HFFc6 (cell line): ENCODE measurements around the gene VWA1. TPM values are rescaled to one million over a fixed set of nuclear protein-coding genes. Genes with fewer than 3 reads are reported as not detected.

Experiments used
- DNase-seq: peaks from one replicate; pipeline ENCODE4 v3.0.0-alpha.2; 2018
- H3K27ac Mint-ChIP-seq: 2 replicates; pipeline ENCODE4 v1.8.0; 2020; ENCODE audit warnings: mild to moderate bottlenecking, mixed read lengths
- H3K27me3 Mint-ChIP-seq: 2 replicates; pipeline ENCODE4 v1.8.0; 2021; ENCODE audit warnings: mild to moderate bottlenecking, moderate library complexity, mixed read lengths; ENCODE audit not compliant: insufficient read depth
- H3K36me3 Mint-ChIP-seq: 2 replicates; pipeline ENCODE4 v1.8.0; 2021; ENCODE audit warnings: low read depth, mixed read lengths
- H3K4me1 Mint-ChIP-seq: 2 replicates; pipeline ENCODE4 v1.8.0; 2020; ENCODE audit warnings: low read depth, mixed read lengths
- H3K4me3 Mint-ChIP-seq: 2 replicates; pipeline ENCODE4 v1.8.0; 2020; ENCODE audit warnings: mild to moderate bottlenecking, moderate library complexity, mixed read lengths
- H3K9me3 Mint-ChIP-seq: 2 replicates; pipeline ENCODE4 v1.8.0; 2020; ENCODE audit warnings: mild to moderate bottlenecking, mixed read lengths
- CTCF ChIP-seq: fragments of 200-600 bp; sonication (generic); IDR thresholded peaks from 2 replicates; pipeline ENCODE4 v1.5.0; 2021; ENCODE audit warnings: antibody characterized with exemption, mild to moderate bottlenecking
- total RNA-seq, 6 experiments: library from RNA; stranded (reverse); fragmentation: NEBNext Ultra II Directional; extraction: Animal tissue kit (Norgen Biotek cat#: 25700); gene quantifications; 2 replicates in 1 of 6; 3 replicates in 5 of 6; pipeline ENCODE4 v1.2.3, GENCODE V29; 2021

VWA1 gene
- total RNA-seq, 6 experiments from 2014 or later, result 0.12 to 0.33 (median 0.24) TPM; not detected in 1

- TF ChIP-seq CTCF, result no peak
- H3K27me3 Mint-ChIP-seq, result peaks cover 2% of the 10 kb centered on the region
- H3K36me3 Mint-ChIP-seq, result peaks cover 29% of the 10 kb centered on the region
- H3K4me3 Mint-ChIP-seq, result no peak overlapping the region
- no peaks in the 10 kb centered on the region for H3K9me3 Mint-ChIP-seq
- H3K27ac Mint-ChIP-seq, result no peak overlapping the region
- H3K4me1 Mint-ChIP-seq, result no peaks in the 10 kb centered on the region
- DNase-seq, result no peak
Observed at GRCh38 chr1:1487701-1488100, 52.2 kb downstream of the VWA1 start.

- no peak for DNase-seq
- Mint-ChIP-seq H3K9me3 (peaks cover 11% of the 10 kb centered on the region), H3K27ac (no peak overlapping the region), H3K4me1 (no peaks in the 10 kb centered on the region), H3K36me3 (peaks cover 42% of the 10 kb centered on the region), H3K27me3 (peaks cover 2% of the 10 kb centered on the region), H3K4me3 (no peak overlapping the region)
- TF ChIP-seq CTCF, result no peak
Observed at GRCh38 chr1:1489231-1489630, 53.7 kb downstream of the VWA1 start.

- Mint-ChIP-seq H3K27ac (no peak overlapping the region), H3K9me3 (peaks cover 11% of the 10 kb centered on the region), H3K4me1 (no peaks in the 10 kb centered on the region), H3K36me3 (peaks cover 42% of the 10 kb centered on the region), H3K27me3 (peaks cover 2% of the 10 kb centered on the region), H3K4me3 (no peak overlapping the region)
- no peak for TF ChIP-seq CTCF
- no peak for DNase-seq
Observed at GRCh38 chr1:1489861-1490260, 54.4 kb downstream of the VWA1 start.

GRCh38 chr1:1490633-1491230 lies 55.2 kb downstream of the VWA1 start:
- Mint-ChIP-seq H3K4me3 (no peak overlapping the region), H3K27ac (no peak overlapping the region), H3K4me1 (no peaks in the 10 kb centered on the region), H3K36me3 (peaks cover 42% of the 10 kb centered on the region), H3K9me3 (peaks cover 11% of the 10 kb centered on the region), H3K27me3 (peaks cover under 1% of the 10 kb centered on the region)
- TF ChIP-seq CTCF, result no peak
- no peak for DNase-seq

- DNase-seq, result no peak
- Mint-ChIP-seq H3K27me3 (no peaks in the 10 kb centered on the region; the same call in none of the 2 replicates), H3K36me3 (peaks cover 42% of the 10 kb centered on the region), H3K4me3 (no peak overlapping the region), H3K27ac (no peak overlapping the region), H3K9me3 (peaks cover 11% of the 10 kb centered on the region), H3K4me1 (no peaks in the 10 kb centered on the region)
- no peak for TF ChIP-seq CTCF
Observed at GRCh38 chr1:1491601-1492000, 56.1 kb downstream of the VWA1 start.

Other genes with a start within 250 kb of the VWA1 start
- not detected for gene TNFRSF18, start 229.1 kb upstream of the VWA1 start, total RNA-seq
- under 1 TPM in 1 of 6 experiments, not detected in 5; 0.17 TPM for gene TNFRSF4, start 221.5 kb upstream of the VWA1 start, total RNA-seq
- 100 to 1,000 TPM; 182 to 231 (median 196) TPM for gene SDF4, start 203.7 kb upstream of the VWA1 start, total RNA-seq
- gene B3GALT6, start 203.5 kb upstream of the VWA1 start, total RNA-seq, result 10 to 100 TPM; 24.5 to 35.7 (median 25.8) TPM
- gene C1QTNF12, start 189.0 kb upstream of the VWA1 start, total RNA-seq, result 1 to 10 TPM in 3 of 6 experiments, under 1 TPM in 3; 0.31 to 1.7 (median 1.1) TPM
- gene UBE2J2, start 161.8 kb upstream of the VWA1 start, total RNA-seq, result 10 to 100 TPM; 56.2 to 67.9 (median 61.1) TPM
- gene SCNN1D, start 155.3 kb upstream of the VWA1 start, total RNA-seq, result 1 to 10 TPM; 1.4 to 3.0 (median 2.0) TPM
- gene ACAP3, start 127.8 kb upstream of the VWA1 start, total RNA-seq, result 10 to 100 TPM; 39.4 to 50.8 (median 42.6) TPM
- 10 to 100 TPM; 23.5 to 28.7 (median 25.6) TPM for gene PUSL1, start 127.1 kb upstream of the VWA1 start, total RNA-seq
- gene INTS11, start 111.0 kb upstream of the VWA1 start, total RNA-seq, result 10 to 100 TPM; 65.6 to 78.3 (median 69.8) TPM
- gene CPTP, start 110.9 kb upstream of the VWA1 start, total RNA-seq, result 10 to 100 TPM; 24.6 to 31.5 (median 26.6) TPM
- gene TAS1R3, start 104.4 kb upstream of the VWA1 start, total RNA-seq, result under 1 TPM; 0.07 to 0.20 (median 0.13) TPM
- 10 to 100 TPM; 73.8 to 96.6 (median 74.5) TPM for gene DVL1, start 86.3 kb upstream of the VWA1 start, total RNA-seq
- 100 to 1,000 TPM; 438 to 570 (median 524) TPM for gene MXRA8, start 77.1 kb upstream of the VWA1 start, total RNA-seq
- gene AURKAIP1, start 60.5 kb upstream of the VWA1 start, total RNA-seq, result 100 to 1,000 TPM; 178 to 206 (median 196) TPM
- gene CCNL2, start 36.4 kb upstream of the VWA1 start, total RNA-seq, result 100 to 1,000 TPM in 5 of 6 experiments, 10 to 100 TPM in 1; 96.2 to 115 (median 104) TPM
- gene MRPL20, start 28.4 kb upstream of the VWA1 start, total RNA-seq, result 100 to 1,000 TPM; 131 to 154 (median 141) TPM
- gene ANKRD65, start 14.4 kb upstream of the VWA1 start, total RNA-seq, result under 1 TPM in 2 of 6 experiments, not detected in 4; 0.14 TPM
- gene ATAD3C, start 14.0 kb downstream of the VWA1 start, total RNA-seq, result under 1 TPM in 1 of 6 experiments, not detected in 5; 0.09 TPM
- 10 to 100 TPM; 21.0 to 24.8 (median 23.0) TPM for gene ATAD3B, start 36.1 kb downstream of the VWA1 start, total RNA-seq
- gene ATAD3A, start 76.5 kb downstream of the VWA1 start, total RNA-seq, result 10 to 100 TPM; 48.7 to 61.5 (median 54.0) TPM
- gene TMEM240, start 104.9 kb downstream of the VWA1 start, total RNA-seq, result 1 to 10 TPM; 2.8 to 5.1 (median 4.1) TPM
- 100 to 1,000 TPM; 132 to 156 (median 137) TPM for gene SSU72, start 139.2 kb downstream of the VWA1 start, total RNA-seq
- 1 to 10 TPM; 1.6 to 4.0 (median 2.0) TPM for gene FNDC10, start 164.4 kb downstream of the VWA1 start, total RNA-seq
- gene MIB2, start 179.8 kb downstream of the VWA1 start, total RNA-seq, result 10 to 100 TPM; 41.9 to 62.8 (median 44.0) TPM
- gene MMP23B, start 196.5 kb downstream of the VWA1 start, total RNA-seq, result 1 to 10 TPM; 2.8 to 7.1 (median 5.1) TPM
- 10 to 100 TPM; 21.6 to 27.5 (median 24.8) TPM for gene CDK11B, start 223.3 kb downstream of the VWA1 start, total RNA-seq